C4-2B (cell line): ENCODE measurements around the gene AGK.

Experiments used
- ZFX ChIP-seq: fragments of 450-650 bp; IDR thresholded peaks from 2 replicates; pipeline ENCODE4 v1.6.1; 2017
- TF ChIP-seq, protein P1 (sequence below): fragments of 450-650 bp; conservative IDR thresholded peaks from 2 replicates; pipeline ENCODE4 v1.5.1; 2017; ENCODE audit warnings: mild to moderate bottlenecking

DNA sequence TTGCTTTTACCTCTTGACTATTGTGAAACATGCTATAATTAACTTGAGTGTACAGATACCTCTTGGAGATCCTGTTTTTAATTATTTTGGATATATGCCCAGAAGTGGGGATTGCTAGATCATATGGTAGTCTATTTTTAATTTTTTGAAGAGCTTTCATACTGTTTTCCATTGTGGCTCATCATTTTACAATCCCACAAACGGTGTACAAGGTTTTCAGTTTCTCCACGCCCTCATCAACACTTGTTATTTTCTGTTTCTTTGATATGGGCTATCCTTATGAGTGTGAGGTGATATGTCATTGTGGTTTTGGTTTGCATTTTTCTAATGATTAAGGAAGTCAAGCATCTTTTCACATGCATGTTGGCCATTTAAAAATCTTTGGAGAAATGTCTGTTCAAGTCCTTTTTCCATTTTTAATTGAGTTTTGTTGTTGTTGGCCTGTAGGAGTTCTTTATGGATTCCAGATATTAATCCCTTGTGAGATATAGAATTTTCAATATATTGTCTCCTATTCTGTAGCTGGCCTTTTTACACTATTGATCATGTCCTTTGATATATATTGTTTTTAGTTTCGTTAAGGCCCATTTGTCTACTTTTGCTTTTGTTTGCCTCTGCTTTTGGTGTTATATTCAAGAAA is 7.5 kb downstream of the AGK start:
- TF ChIP-seq ZFX: no peak
- TF ChIP-seq, protein P1, sequence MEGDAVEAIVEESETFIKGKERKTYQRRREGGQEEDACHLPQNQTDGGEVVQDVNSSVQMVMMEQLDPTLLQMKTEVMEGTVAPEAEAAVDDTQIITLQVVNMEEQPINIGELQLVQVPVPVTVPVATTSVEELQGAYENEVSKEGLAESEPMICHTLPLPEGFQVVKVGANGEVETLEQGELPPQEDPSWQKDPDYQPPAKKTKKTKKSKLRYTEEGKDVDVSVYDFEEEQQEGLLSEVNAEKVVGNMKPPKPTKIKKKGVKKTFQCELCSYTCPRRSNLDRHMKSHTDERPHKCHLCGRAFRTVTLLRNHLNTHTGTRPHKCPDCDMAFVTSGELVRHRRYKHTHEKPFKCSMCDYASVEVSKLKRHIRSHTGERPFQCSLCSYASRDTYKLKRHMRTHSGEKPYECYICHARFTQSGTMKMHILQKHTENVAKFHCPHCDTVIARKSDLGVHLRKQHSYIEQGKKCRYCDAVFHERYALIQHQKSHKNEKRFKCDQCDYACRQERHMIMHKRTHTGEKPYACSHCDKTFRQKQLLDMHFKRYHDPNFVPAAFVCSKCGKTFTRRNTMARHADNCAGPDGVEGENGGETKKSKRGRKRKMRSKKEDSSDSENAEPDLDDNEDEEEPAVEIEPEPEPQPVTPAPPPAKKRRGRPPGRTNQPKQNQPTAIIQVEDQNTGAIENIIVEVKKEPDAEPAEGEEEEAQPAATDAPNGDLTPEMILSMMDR: no peak
